ENCODE measurements around the gene CYP3A4. TPM values are rescaled to one million over a fixed set of nuclear protein-coding genes. Genes with fewer than 3 reads are reported as not detected.

CYP3A4 gene
- polyA plus RNA-seq, 1 of the 3 experiments (the other 2 are of a cell fraction) = not detected

DNA sequence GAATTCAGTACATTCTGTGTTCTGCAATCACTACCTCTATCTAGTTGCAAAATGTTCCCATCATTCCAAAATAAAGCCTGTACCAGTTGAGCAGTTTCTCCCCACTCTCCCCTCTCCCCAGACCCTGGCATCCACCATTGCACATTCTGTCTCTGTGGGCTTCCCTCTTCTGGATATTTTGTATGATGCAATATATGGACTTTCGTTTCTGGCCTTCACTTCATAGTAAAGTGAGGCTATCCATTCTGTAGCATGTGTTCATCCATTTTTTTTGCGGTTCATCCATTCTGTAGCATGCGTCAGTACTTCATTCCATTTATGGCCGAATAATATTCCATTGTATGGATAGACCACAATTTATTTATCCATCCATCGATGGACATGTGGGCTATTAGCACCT, 9.5 kb upstream of the CYP3A4 start:
- Histone ChIP-seq H3K9me2 (no peaks in the 10 kb centered on the region), H3K79me2 (ENCODE audit: insufficient read depth) (no peaks in the 10 kb centered on the region), H3K4me1 (ENCODE audit: control insufficient read depth in 1 of 2, insufficient read depth in 2 of 2, low read depth in 1 of 2, low read length in 1 of 2) (peaks cover 0 to 3% of the 10 kb centered on the region in 2 experiments; a peak in 1 of 4 replicates), H2AFZ (ENCODE audit: low read depth) (no peak overlapping the region), H3K4me3 (ENCODE audit: low read depth in 2 of 2, low read length in 1 of 2) (no peak overlapping the region), H3K9me3 (no peaks in the 10 kb centered on the region), H3K27ac (ENCODE audit: low read depth in 2 of 2, low read length in 1 of 2) (no peak overlapping the region), H3K27me3 (ENCODE audit: insufficient read depth) (peaks cover 13% of the 10 kb centered on the region; the same call in 1 of the 2 replicates), H3K9ac (no peak overlapping the region), H4K20me1 (ENCODE audit: insufficient read depth) (no peaks in the 10 kb centered on the region), H3F3A (replicated peaks; ENCODE audit: insufficient read depth) (no peaks in the 10 kb centered on the region), H3K36me3 (replicated peaks in 1 of 2; ENCODE audit: control insufficient read depth in 1 of 2, insufficient read depth in 2 of 2, low read length in 1 of 2) (peaks cover 0 to 4% of the 10 kb centered on the region in 2 experiments), H3K4me2 (no peak overlapping the region)
- no peak for TF ChIP-seq GATA2 (CRISPR knock-in tag; IDR thresholded peaks at IDR 0.05)
- TF ChIP-seq NRF1 (IDR thresholded peaks at IDR 0.05; ENCODE audit: low read depth, low read length) = no peak
- no peak for TF ChIP-seq MEF2A (IDR thresholded peaks at IDR 0.05; ENCODE audit: borderline replicate concordance, low read depth)
- DNase-seq = no peak
- POLR2A ChIA-PET = no interaction called here
- 50% methylated on average over 5 of the region's 5 CpGs for WGBS (ENCODE audit: low lambda C conversion rate)
- CTCF ChIA-PET = no interaction called here

DNA sequence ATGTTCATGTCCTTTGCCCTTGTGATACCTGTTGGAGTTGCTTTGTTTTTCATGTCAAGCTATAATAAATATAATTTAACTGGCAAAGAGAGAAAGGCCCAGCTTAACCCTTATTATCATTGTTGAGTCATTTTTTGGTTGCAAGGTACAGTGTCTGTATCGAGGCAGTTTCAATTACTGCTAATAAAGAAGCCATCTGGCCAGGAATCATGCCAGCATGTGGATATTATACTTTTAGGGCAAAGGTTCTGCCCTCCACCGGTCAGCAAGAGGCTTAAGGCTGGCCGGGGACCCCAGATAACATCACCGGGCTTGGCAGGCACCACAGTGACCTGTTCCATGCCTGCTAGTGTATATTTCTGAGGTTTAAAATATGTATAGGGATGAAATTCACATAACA, 9.0 kb upstream of the CYP3A4 start:
- POLR2A ChIA-PET = no interaction called here
- TF ChIP-seq, protein P1, sequence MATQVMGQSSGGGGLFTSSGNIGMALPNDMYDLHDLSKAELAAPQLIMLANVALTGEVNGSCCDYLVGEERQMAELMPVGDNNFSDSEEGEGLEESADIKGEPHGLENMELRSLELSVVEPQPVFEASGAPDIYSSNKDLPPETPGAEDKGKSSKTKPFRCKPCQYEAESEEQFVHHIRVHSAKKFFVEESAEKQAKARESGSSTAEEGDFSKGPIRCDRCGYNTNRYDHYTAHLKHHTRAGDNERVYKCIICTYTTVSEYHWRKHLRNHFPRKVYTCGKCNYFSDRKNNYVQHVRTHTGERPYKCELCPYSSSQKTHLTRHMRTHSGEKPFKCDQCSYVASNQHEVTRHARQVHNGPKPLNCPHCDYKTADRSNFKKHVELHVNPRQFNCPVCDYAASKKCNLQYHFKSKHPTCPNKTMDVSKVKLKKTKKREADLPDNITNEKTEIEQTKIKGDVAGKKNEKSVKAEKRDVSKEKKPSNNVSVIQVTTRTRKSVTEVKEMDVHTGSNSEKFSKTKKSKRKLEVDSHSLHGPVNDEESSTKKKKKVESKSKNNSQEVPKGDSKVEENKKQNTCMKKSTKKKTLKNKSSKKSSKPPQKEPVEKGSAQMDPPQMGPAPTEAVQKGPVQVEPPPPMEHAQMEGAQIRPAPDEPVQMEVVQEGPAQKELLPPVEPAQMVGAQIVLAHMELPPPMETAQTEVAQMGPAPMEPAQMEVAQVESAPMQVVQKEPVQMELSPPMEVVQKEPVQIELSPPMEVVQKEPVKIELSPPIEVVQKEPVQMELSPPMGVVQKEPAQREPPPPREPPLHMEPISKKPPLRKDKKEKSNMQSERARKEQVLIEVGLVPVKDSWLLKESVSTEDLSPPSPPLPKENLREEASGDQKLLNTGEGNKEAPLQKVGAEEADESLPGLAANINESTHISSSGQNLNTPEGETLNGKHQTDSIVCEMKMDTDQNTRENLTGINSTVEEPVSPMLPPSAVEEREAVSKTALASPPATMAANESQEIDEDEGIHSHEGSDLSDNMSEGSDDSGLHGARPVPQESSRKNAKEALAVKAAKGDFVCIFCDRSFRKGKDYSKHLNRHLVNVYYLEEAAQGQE (IDR thresholded peaks at IDR 0.05; ENCODE audit: low read depth, low read length) = no peak
- no peak for TF ChIP-seq POLR2AphosphoS5 (IDR thresholded peaks at IDR 0.05; ENCODE audit: low read depth, low read length)
- TF ChIP-seq RCOR1 (IDR thresholded peaks at IDR 0.05; ENCODE audit: low read length) = 0 out of 2 replicates have a peak, but pooled peaks have one; percentile 16
- TF ChIP-seq FOSL2 (IDR thresholded peaks at IDR 0.05; ENCODE audit: borderline replicate concordance, low read depth) = no peak
- no peak for TF ChIP-seq RAD21 (IDR thresholded peaks at IDR 0.05; ENCODE audit: low read length)
- peak; percentile 41 for TF ChIP-seq GATA2 (CRISPR knock-in tag; IDR thresholded peaks at IDR 0.05)
- no peak for TF ChIP-seq FOXM1 (IDR thresholded peaks at IDR 0.05; ENCODE audit: low read depth)

More for the DNA sequence above, 9.0 kb upstream of the CYP3A4 start:
- Histone ChIP-seq H2AFZ (ENCODE audit: low read depth) (no peak overlapping the region), H3K27ac (ENCODE audit: low read depth in 2 of 2, low read length in 1 of 2) (no peak overlapping the region), H3K79me2 (ENCODE audit: insufficient read depth) (no peaks in the 10 kb centered on the region), H3K9ac (no peak overlapping the region), H3K4me2 (no peak overlapping the region), H3K36me3 (replicated peaks in 1 of 2; ENCODE audit: control insufficient read depth in 1 of 2, insufficient read depth in 2 of 2, low read length in 1 of 2) (peaks cover 0 to 4% of the 10 kb centered on the region in 2 experiments), H4K20me1 (ENCODE audit: insufficient read depth) (no peaks in the 10 kb centered on the region), H3K9me3 (no peaks in the 10 kb centered on the region), H3K27me3 (ENCODE audit: insufficient read depth) (peaks cover 13% of the 10 kb centered on the region; the same call in 1 of the 2 replicates), H3K4me3 (ENCODE audit: low read depth in 2 of 2, low read length in 1 of 2) (no peak overlapping the region), H3F3A (replicated peaks; ENCODE audit: insufficient read depth) (no peaks in the 10 kb centered on the region), H3K4me1 (ENCODE audit: control insufficient read depth in 1 of 2, insufficient read depth in 2 of 2, low read depth in 1 of 2, low read length in 1 of 2) (peaks cover 0 to 3% of the 10 kb centered on the region in 2 experiments; a peak in 1 of 4 replicates), H3K9me2 (no peaks in the 10 kb centered on the region)
- WGBS (ENCODE audit: low lambda C conversion rate) = 13% methylated on average over 4 of the region's 4 CpGs
- DNase-seq = peak; percentile 43
- CTCF ChIA-PET = no interaction called here
